PC-3 (cell line): Measurements from ENCODE around the gene SMYD3. TPM values are rescaled to one million over a fixed set of nuclear protein-coding genes. Genes with fewer than 3 reads are reported as not detected.

Source experiments
- ATAC-seq: fragments of 200-7000 bp; cut with Tn5 transposase; 2 replicates; pipeline ENCODE4 v1.9.1; 2020; ENCODE audit warnings: mild to moderate bottlenecking, moderate library complexity
- BruUV-seq: library from RNA; stranded (reverse); fragments of 400-500 nt; replicated peaks from 2 replicates; lab custom pipeline; 2021; lab: Mats Ljungman, UMichigan
- CTCF ChIA-PET: fragments of 300-600 bp; sonication (Branson Sonifier 250); formaldehyde crosslinking; loops from one replicate; lab custom pipeline; 2022; ENCODE audit warnings: antibody characterized with exemption; lab: Charles Lee
- POLR2A ChIA-PET: fragments of 300-600 bp; sonication (Branson Sonifier 250); formaldehyde crosslinking; loops from one replicate; lab custom pipeline; 2022; ENCODE audit warnings: antibody characterized with exemption; ENCODE audit not compliant: unreplicated experiment; lab: Charles Lee
- DNase-seq: peaks from one replicate; pipeline ENCODE4 v3.0.0-alpha.2; 2015
- H2AFZ ChIP-seq: fragments of 300-600 bp; sonication (generic); 2 replicates; pipeline ENCODE4 v1.6.0; 2016; ENCODE audit warnings: antibody characterized with exemption, low read length
- H3F3A ChIP-seq: fragments of 300-600 bp; sonication (generic); one replicate; pipeline ENCODE4 v1.6.0; 2017; ENCODE audit warnings: antibody characterized with exemption, low read length, control low read depth, mild to moderate bottlenecking; ENCODE audit not compliant: unreplicated experiment
- H3K27ac ChIP-seq: fragments of 300-600 bp; sonication (generic); 2 replicates; pipeline ENCODE4 v1.5.1; 2016; ENCODE audit warnings: mild to moderate bottlenecking, low read length
- H3K27me3 ChIP-seq: fragments of 300-600 bp; sonication (generic); 2 replicates; pipeline ENCODE4 v1.6.1; 2016; ENCODE audit warnings: low read length, mixed read lengths
- H3K36me3 ChIP-seq: fragments of 300-600 bp; sonication (generic); 2 replicates; pipeline ENCODE4 v1.6.1; 2016; ENCODE audit warnings: low read depth, mixed run types, low read length, mixed read lengths
- H3K4me1 ChIP-seq: fragments of 300-600 bp; sonication (generic); 2 replicates; pipeline ENCODE4 v1.5.1; 2016; ENCODE audit warnings: low read length; ENCODE audit not compliant: insufficient read depth
- H3K4me2 ChIP-seq: fragments of 300-600 bp; sonication (generic); 2 replicates; pipeline ENCODE4 v1.6.0; 2016; ENCODE audit warnings: low read length
- H3K4me3 ChIP-seq: fragments of 300-600 bp; sonication (generic); 2 replicates; pipeline ENCODE4 v1.5.1; 2016; ENCODE audit warnings: mild to moderate bottlenecking, low read length, mixed read lengths
- H3K79me2 ChIP-seq: fragments of 300-600 bp; sonication (generic); 2 replicates; pipeline ENCODE4 v1.6.1; 2017; ENCODE audit warnings: low read length, mixed read lengths
- H3K9ac ChIP-seq: fragments of 300-600 bp; sonication (generic); 2 replicates; pipeline ENCODE4 v1.6.0; 2016; ENCODE audit warnings: mild to moderate bottlenecking, low read length
- H3K9me2 ChIP-seq: fragments of 300-600 bp; sonication (generic); replicated peaks from 2 replicates; pipeline ENCODE4 v1.6.1; 2016; ENCODE audit warnings: mixed run types, low read length, mixed read lengths
- H3K9me3 ChIP-seq: fragments of 300-600 bp; sonication (generic); 2 replicates; pipeline ENCODE4 v1.6.1; 2016; ENCODE audit warnings: low read length, mixed read lengths
- H4K20me1 ChIP-seq: fragments of 300-600 bp; sonication (generic); 2 replicates; pipeline ENCODE4 v1.6.1; 2016; ENCODE audit warnings: low read length, mixed read lengths
- CTCF ChIP-seq: fragments of 300-600 bp; sonication (generic); conservative IDR thresholded peaks from 2 replicates; pipeline ENCODE4 v1.5.1; 2017; ENCODE audit warnings: antibody characterized with exemption, low read depth, mild to moderate bottlenecking, low read length
- EZH2 ChIP-seq: fragments of 300-600 bp; sonication (generic); IDR thresholded peaks from one replicate; pipeline ENCODE4 v1.6.1; 2017; ENCODE audit warnings: antibody characterized with exemption, mild to moderate bottlenecking, low read length; ENCODE audit not compliant: unreplicated experiment
- EZH2phosphoT487 ChIP-seq: fragments of 300-600 bp; sonication (generic); IDR thresholded peaks from 2 replicates; pipeline ENCODE4 v1.6.1; 2018; ENCODE audit warnings: mild to moderate bottlenecking, antibody characterized with exemption, low read length, borderline replicate concordance
- intact Hi-C: fragments of 100-400 bp; cut with micrococcal nuclease; formaldehyde crosslinking; loops from 2 replicates; pipeline ENCODE4 v1.9.0; 2023
- total RNA-seq: library from RNA; depleted of rRNA; stranded (reverse); fragments of >200 nt; gene quantifications from 2 replicates; pipeline ENCODE4 v1.2.3, GENCODE V29; 2014; rRNA removed

Gene SMYD3
- total RNA-seq, 1 experiment from 2014 or later, result 33.0 TPM

- no peak for ATAC-seq
- BruUV-seq, result no TSS peak
- no peaks in the 10 kb centered on the region for H3F3A ChIP-seq
- intact Hi-C loops, result loop anchor here (5.0 kb wide), 1 partner anchor 302 kb away; no protein-coding TSS in a partner anchor
- no peaks in the 10 kb centered on the region for H3K9me2 ChIP-seq
- ChIA-PET POLR2A (no interaction called here), CTCF (no interaction called here)
- H4K20me1 ChIP-seq, result no peaks in the 10 kb centered on the region
- H3K27ac ChIP-seq, result no peak overlapping the region
- DNase-seq, result no peak
- H3K9me3 ChIP-seq, result no peaks in the 10 kb centered on the region
- TF ChIP-seq EZH2 (no peak), EZH2phosphoT487 (no peak), CTCF (no peak)
- H2AFZ ChIP-seq, result no peak overlapping the region
- H3K9ac ChIP-seq, result no peak overlapping the region
- H3K36me3 ChIP-seq, result no peaks in the 10 kb centered on the region
- H3K79me2 ChIP-seq, result no peaks in the 10 kb centered on the region
- peaks cover 16% of the 10 kb centered on the region for H3K4me1 ChIP-seq
- no peaks in the 10 kb centered on the region for H3K27me3 ChIP-seq
- no peak overlapping the region for H3K4me3 ChIP-seq
- no peak overlapping the region for H3K4me2 ChIP-seq
These were observed 806.4 kb downstream of the SMYD3 start for GRCh38 chr1:245700631-245701030.

Other genes starting within 250 kb of the SMYD3 start
- gene TFB2M, start 59.0 kb upstream of the SMYD3 start, total RNA-seq, result 30.7 and 47.0 TPM in 2 replicates
- 13.5 and 15.0 TPM in 2 replicates for gene CNST, start 59.2 kb upstream of the SMYD3 start, total RNA-seq
- gene SCCPDH, start 217.1 kb upstream of the SMYD3 start, total RNA-seq, result 46.1 and 50.8 TPM in 2 replicates